Breast epithelium (tissue), 3 donors: ENCODE measurements around the gene MEMO1.

ENCODE experiments used
- CTCF ChIP-seq, 3 donors: fragments of 450-650 bp; IDR thresholded peaks; one replicate each; pipeline ENCODE4 v1.5.1; 2016 to 2017; ENCODE audit warnings: antibody characterized with exemption in 3 of 3, mild to moderate bottlenecking in 3 of 3, moderate library complexity in 3 of 3
- POLR2A ChIP-seq: fragments of 450-650 bp; IDR thresholded peaks from one replicate; pipeline ENCODE4 v1.6.1; 2016; ENCODE audit warnings: antibody characterized with exemption, mild to moderate bottlenecking, moderate library complexity
- POLR2AphosphoS5 ChIP-seq, 3 donors: sonication (generic); formaldehyde crosslinking; IDR thresholded peaks; one replicate each; pipeline ENCODE4 v1.6.1; 2017; ENCODE audit warnings: antibody characterized with exemption in 3 of 3

GRCh38 chr2:32009516-32010256, 1.1 kb downstream of the MEMO1 start:
- TF ChIP-seq CTCF (IDR thresholded peaks at IDR 0.05) (no peak), POLR2AphosphoS5 (IDR thresholded peaks at IDR 0.05) (no peak), POLR2A (no peak)
